Hippocampal formation (tissue), 2 donors: Measurements from ENCODE around the gene KRTAP10-11.
"Not testable (repeated sequence)": the region's sequence is repeated elsewhere in the genome, so short reads cannot be mapped to it uniquely, and the experiment has no call there.

Source experiments
- DNase-seq, 2 donors: peaks; one replicate each; lab custom pipeline; 2025; lab: John Stamatoyannopoulos, UW

The KRTAP10-11 gene

GRCh38 chr21:44666401-44667320 lies 20.4 kb downstream of the KRTAP10-11 start, which contains the start of gene KRTAP12-2:
Gene KRTAP12-2 (minus strand): TSS chr21:44666927. CDS start chr21:44666886, 41 bp downstream.
- DNase-seq = no peak

- no peak for DNase-seq
Observed at GRCh38 chr21:44667612-44668011, 21.4 kb downstream of the KRTAP10-11 start.

GRCh38 chr21:44670642-44671432 lies 24.6 kb downstream of the KRTAP10-11 start:
- DNase-seq = no peak

GRCh38 chr21:44671911-44672310 lies 25.7 kb downstream of the KRTAP10-11 start:
- DNase-seq = no peak

- no peak for DNase-seq
Observed at GRCh38 chr21:44677881-44678280, 31.7 kb downstream of the KRTAP10-11 start.

- DNase-seq = no peak
Observed at GRCh38 chr21:44681152-44681551, 34.9 kb downstream of the KRTAP10-11 start.

GRCh38 chr21:44681861-44682579 lies 35.8 kb downstream of the KRTAP10-11 start, which contains the start of gene KRTAP12-1:
Gene KRTAP12-1 (minus strand): TSS chr21:44682163. CDS start chr21:44682123, 40 bp downstream.
- no peak for DNase-seq

- no peak for DNase-seq
Observed at GRCh38 chr21:44682580-44683151, 36.5 kb downstream of the KRTAP10-11 start.

GRCh38 chr21:44684077-44684476 lies 37.9 kb downstream of the KRTAP10-11 start:
- no peak for DNase-seq

GRCh38 chr21:44684483-44684882 lies 38.3 kb downstream of the KRTAP10-11 start:
- no peak for DNase-seq

GRCh38 chr21:44685050-44685449 lies 38.8 kb downstream of the KRTAP10-11 start:
- not testable (repeated sequence) for DNase-seq

- DNase-seq = no peak
Observed at GRCh38 chr21:44686000-44686781, 40.0 kb downstream of the KRTAP10-11 start.

- DNase-seq = no peak
Observed at GRCh38 chr21:44686843-44687561, 40.8 kb downstream of the KRTAP10-11 start.

- DNase-seq = no peak
Observed at GRCh38 chr21:44687671-44688070, 41.5 kb downstream of the KRTAP10-11 start.

GRCh38 chr21:44689740-44690139 lies 43.5 kb downstream of the KRTAP10-11 start:
- DNase-seq = not testable (repeated sequence)

- DNase-seq = no peak
Observed at GRCh38 chr21:44691686-44692085, 45.5 kb downstream of the KRTAP10-11 start.

- no peak for DNase-seq
Observed at GRCh38 chr21:44692798-44693512, 46.7 kb downstream of the KRTAP10-11 start.

GRCh38 chr21:44694776-44695175 lies 48.6 kb downstream of the KRTAP10-11 start:
- no peak for DNase-seq

- DNase-seq = no peak
Observed at GRCh38 chr21:44695184-44695583, 49.0 kb downstream of the KRTAP10-11 start.
